ENCODE measurements around the gene PPP6R2.

The PPP6R2 gene

DNA sequence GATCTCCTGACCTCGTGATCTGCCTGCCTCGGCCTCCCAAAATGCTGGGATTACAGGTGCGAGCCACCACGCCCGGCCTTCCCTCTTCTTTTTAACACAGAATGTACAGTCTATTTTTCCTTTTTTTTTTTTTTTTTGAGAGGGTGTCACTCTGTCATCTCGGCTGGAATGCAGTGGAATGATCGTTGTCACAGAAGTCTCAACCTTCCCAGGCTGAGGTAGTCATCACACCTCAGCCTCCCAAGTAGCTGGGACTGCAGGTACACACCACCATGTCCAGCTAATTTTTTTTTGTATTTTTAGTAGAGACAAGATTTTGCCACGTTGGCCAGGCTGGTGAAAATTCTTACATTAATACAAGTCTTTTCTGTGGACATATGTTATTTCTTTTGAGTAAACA lies 13.1 kb downstream of the PPP6R2 start:
- DNase-seq (ENCODE audit: extremely low spot score), result no peak
- no peak for TF ChIP-seq CTCF (IDR thresholded peaks at IDR 0.05; ENCODE audit: control extremely low read depth, extremely low read depth, low read depth, missing control alignments)
- ChIA-PET CTCF (interaction anchor here (0.7 kb wide), 1 partner anchor 113 kb away, joined by 3 read pairs; no protein-coding TSS in a partner anchor), POLR2A (no interaction called here)

DNA sequence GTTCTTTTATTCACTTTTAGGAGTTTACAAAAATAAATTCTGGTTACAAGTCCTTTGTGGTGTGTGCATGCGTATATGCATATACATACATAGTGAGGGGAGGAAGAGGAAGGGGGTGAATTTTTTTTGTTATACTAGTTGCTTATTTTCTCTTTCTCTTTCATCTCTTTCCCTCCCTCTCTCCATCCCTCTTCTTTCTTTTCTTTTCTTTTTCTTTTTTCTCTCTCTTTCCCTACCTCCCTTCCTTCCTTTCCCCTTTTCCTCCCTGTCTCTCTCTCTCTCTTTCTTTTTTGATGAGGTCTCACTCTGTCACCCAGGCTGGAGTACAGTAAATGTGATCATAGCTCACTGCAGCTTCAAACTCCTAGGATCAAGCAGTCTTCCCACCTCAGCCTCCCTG lies 14.1 kb downstream of the PPP6R2 start:
- CTCF ChIA-PET, result interaction anchor here (1.6 kb wide), 1 partner anchor 15 kb away, joined by 4 read pairs; no protein-coding TSS in a partner anchor
- no peak for DNase-seq (ENCODE audit: extremely low spot score)
- no peak for TF ChIP-seq CTCF (IDR thresholded peaks at IDR 0.05; ENCODE audit: control extremely low read depth, extremely low read depth, low read depth, missing control alignments)
- POLR2A ChIA-PET, result no interaction called here

GRCh38 chr22:50357756-50358155 lies 14.6 kb downstream of the PPP6R2 start:
- no peak for TF ChIP-seq CTCF (IDR thresholded peaks at IDR 0.05; ENCODE audit: control extremely low read depth, extremely low read depth, low read depth, missing control alignments)
- ChIA-PET CTCF (interaction anchor here (1.1 to 1.6 kb wide), 2 partner anchors 16 to 81 kb away, joined by 3 to 4 read pairs; no protein-coding TSS in a partner anchor), POLR2A (no interaction called here)
- DNase-seq (ENCODE audit: extremely low spot score), result no peak

- no peak for DNase-seq (ENCODE audit: extremely low spot score)
- no peak for TF ChIP-seq CTCF (IDR thresholded peaks at IDR 0.05; ENCODE audit: control extremely low read depth, extremely low read depth, low read depth, missing control alignments)
- CTCF ChIA-PET, result interaction anchor here (1.0 to 1.8 kb wide), 7 partner anchors 9 to 260 kb away, joined by 3 to 5 read pairs (median 3); no protein-coding TSS in a partner anchor
- POLR2A ChIA-PET, result no interaction called here
Observed at GRCh38 chr22:50360578-50360977, 17.5 kb downstream of the PPP6R2 start.

DNA sequence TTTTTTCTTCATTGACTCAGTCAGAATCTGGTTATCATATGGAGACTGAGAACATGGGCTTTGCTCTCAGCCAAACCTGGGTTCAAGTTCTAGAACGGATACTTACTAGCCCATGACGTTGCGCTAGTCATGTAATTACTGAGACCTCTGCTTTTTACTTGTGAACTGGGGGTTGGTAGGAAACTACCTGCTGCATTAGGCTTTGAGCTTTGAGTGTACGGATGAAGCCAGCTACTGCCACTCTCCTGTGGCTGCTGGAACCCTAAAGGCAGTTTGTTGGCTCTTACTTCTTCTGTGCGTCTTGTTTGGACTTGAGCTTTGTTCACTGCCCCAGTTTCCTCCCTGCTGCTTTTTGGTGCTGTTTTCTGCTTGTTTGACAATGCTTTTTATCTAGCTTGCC lies 18.1 kb downstream of the PPP6R2 start:
- ChIA-PET POLR2A (no interaction called here), CTCF (interaction anchor here (1.0 to 1.8 kb wide), 6 partner anchors 8 to 260 kb away, joined by 3 to 5 read pairs (median 3); no protein-coding TSS in a partner anchor)
- TF ChIP-seq CTCF (IDR thresholded peaks at IDR 0.05; ENCODE audit: control extremely low read depth, extremely low read depth, low read depth, missing control alignments), result no peak
- DNase-seq (ENCODE audit: extremely low spot score), result no peak

DNA sequence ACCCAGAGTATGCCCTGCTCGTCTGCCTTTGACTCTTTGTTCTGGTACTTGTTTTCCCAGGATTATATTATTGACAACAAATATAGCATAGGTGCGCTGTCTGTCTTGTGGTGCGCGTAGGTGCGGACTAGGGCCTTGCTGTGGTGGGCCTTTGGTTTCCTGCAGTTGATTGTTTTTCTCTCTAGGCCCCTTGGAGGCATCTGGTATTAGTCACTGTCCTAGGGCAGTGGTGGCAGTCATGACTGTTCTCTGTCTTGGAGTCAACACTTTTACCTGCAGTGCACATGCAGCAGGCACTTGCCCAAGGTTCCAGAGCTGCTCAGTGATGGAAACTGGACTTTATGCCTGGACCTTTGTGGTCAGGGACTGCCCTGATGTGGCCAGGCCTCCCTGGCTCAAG lies 18.6 kb downstream of the PPP6R2 start:
- CTCF ChIA-PET, result interaction anchor here (1.0 to 1.8 kb wide), 4 partner anchors 13 to 137 kb away, joined by 3 to 5 read pairs (median 4); no protein-coding TSS in a partner anchor
- TF ChIP-seq CTCF (IDR thresholded peaks at IDR 0.05; ENCODE audit: control extremely low read depth, extremely low read depth, low read depth, missing control alignments), result no peak
- no peak for DNase-seq (ENCODE audit: extremely low spot score)
- POLR2A ChIA-PET, result no interaction called here

All from GM10248 (cell line).